Esophagus muscularis mucosa (tissue), 4 donors: ENCODE measurements around the gene CLIP1. TPM values are rescaled to one million over a fixed set of nuclear protein-coding genes. Genes with fewer than 3 reads are reported as not detected.

Experiments
- DNase-seq: peaks from one replicate; pipeline ENCODE4 v3.0.0-alpha.2; 2017; ENCODE audit errors: extremely low spot score
- H3K27ac ChIP-seq, 4 donors: fragments of 200-600 bp; sonication (generic); replicated peaks in 1 of 4; 1 replicate in 3 of 4; 2 replicates in 1 of 4; pipeline ENCODE4 v1.5.1; 2016 to 2019; ENCODE audit warnings: mild to moderate bottlenecking in 1 of 4
- H3K27me3 ChIP-seq, 4 donors: fragments of 200-600 bp; sonication (generic); one replicate each; pipeline versions ENCODE4 v1.5.1 to v1.6.0; 2016 to 2019
- H3K36me3 ChIP-seq, 4 donors: fragments of 200-600 bp; sonication (generic); one replicate each; pipeline ENCODE4 v1.5.1; 2016 to 2019
- H3K4me1 ChIP-seq, 4 donors: fragments of 200-600 bp; sonication (generic); one replicate each; pipeline ENCODE4 v1.5.1; 2016 to 2019
- H3K4me3 ChIP-seq, 4 donors: fragments of 200-600 bp; sonication (generic); 1 replicate in 2 of 4; 2 replicates in 2 of 4; pipeline ENCODE4 v1.5.1; 2016 to 2019; ENCODE audit warnings: mild to moderate bottlenecking in 4 of 4, moderate library complexity in 1 of 4
- H3K9me3 ChIP-seq, 4 donors: fragments of 200-600 bp; sonication (generic); 1 replicate in 3 of 4; 2 replicates in 1 of 4; pipeline ENCODE4 v1.5.1; 2016 to 2019
- EP300 ChIP-seq: sonication (generic); formaldehyde crosslinking; IDR thresholded peaks from one replicate; pipeline ENCODE4 v1.6.1; 2017; ENCODE audit warnings: antibody characterized with exemption
- POLR2A ChIP-seq: fragments of 450-650 bp; IDR thresholded peaks from one replicate; pipeline ENCODE4 v1.6.1; 2017; ENCODE audit warnings: antibody characterized with exemption, moderate library complexity, mild to moderate bottlenecking, low read depth
- POLR2AphosphoS5 ChIP-seq, 2 donors: sonication (generic); formaldehyde crosslinking; IDR thresholded peaks; one replicate each; pipeline ENCODE4 v1.6.1; 2017; ENCODE audit warnings: antibody characterized with exemption in 2 of 2
- WGBS: methylation state at CpG from one replicate; pipeline ENCODE4 v1.1.5; 2018; 5-methylcytosine and 5-hydroxymethylcytosine counted together
- intact Hi-C: fragments of 100-400 bp; cut with DNase I; formaldehyde crosslinking; loops from one replicate; pipeline ENCODE4 v1.15.1; 2023
- total RNA-seq, 4 donors: library from RNA; depleted of rRNA; stranded (reverse); fragments of >200 nt; gene quantifications; one replicate each; pipeline versions ENCODE4 v1.1.0 to v1.2.1, GENCODE V29; 2016
- TF ChIP-seq, protein P1 (sequence below), 3 experiments: fragments of 200-600 bp in 2 of 3; fragments of 450-650 bp in 1 of 3; sonication (generic) in 2 of 3; IDR thresholded peaks; one replicate each; pipeline ENCODE4 v1.5.1; 2017 to 2019; ENCODE audit warnings: antibody characterized with exemption in 3 of 3, mild to moderate bottlenecking in 2 of 3, moderate library complexity in 1 of 3

The CLIP1 gene
- total RNA-seq, 4 donors from 2014 or later, result 234 to 263 (median 250) TPM

GRCh38 chr12:122392411-122392810 lies 30.1 kb downstream of the CLIP1 start:
- peak overlapping the region in 2 of 4 donors; percentile 1 to 92 for H3K27ac ChIP-seq
- intact Hi-C loops, result no loop called here
- no peak for DNase-seq
- TF ChIP-seq, protein P1, sequence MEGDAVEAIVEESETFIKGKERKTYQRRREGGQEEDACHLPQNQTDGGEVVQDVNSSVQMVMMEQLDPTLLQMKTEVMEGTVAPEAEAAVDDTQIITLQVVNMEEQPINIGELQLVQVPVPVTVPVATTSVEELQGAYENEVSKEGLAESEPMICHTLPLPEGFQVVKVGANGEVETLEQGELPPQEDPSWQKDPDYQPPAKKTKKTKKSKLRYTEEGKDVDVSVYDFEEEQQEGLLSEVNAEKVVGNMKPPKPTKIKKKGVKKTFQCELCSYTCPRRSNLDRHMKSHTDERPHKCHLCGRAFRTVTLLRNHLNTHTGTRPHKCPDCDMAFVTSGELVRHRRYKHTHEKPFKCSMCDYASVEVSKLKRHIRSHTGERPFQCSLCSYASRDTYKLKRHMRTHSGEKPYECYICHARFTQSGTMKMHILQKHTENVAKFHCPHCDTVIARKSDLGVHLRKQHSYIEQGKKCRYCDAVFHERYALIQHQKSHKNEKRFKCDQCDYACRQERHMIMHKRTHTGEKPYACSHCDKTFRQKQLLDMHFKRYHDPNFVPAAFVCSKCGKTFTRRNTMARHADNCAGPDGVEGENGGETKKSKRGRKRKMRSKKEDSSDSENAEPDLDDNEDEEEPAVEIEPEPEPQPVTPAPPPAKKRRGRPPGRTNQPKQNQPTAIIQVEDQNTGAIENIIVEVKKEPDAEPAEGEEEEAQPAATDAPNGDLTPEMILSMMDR (IDR thresholded peaks at IDR 0.05), result no peak
- TF ChIP-seq EP300, result no peak
- H3K4me1 ChIP-seq, result peaks cover 0 to 55% (median 43%) of the 10 kb centered on the region in 4 donors
- peaks cover 0 to 3% (median 0%) of the 10 kb centered on the region in 4 donors for H3K36me3 ChIP-seq
- H3K27me3 ChIP-seq, result no peaks in the 10 kb centered on the region
- H3K4me3 ChIP-seq, result no peak overlapping the region
- WGBS, result 92% methylated on average over 5 of the region's 5 CpGs
- no peaks in the 10 kb centered on the region for H3K9me3 ChIP-seq

DNA sequence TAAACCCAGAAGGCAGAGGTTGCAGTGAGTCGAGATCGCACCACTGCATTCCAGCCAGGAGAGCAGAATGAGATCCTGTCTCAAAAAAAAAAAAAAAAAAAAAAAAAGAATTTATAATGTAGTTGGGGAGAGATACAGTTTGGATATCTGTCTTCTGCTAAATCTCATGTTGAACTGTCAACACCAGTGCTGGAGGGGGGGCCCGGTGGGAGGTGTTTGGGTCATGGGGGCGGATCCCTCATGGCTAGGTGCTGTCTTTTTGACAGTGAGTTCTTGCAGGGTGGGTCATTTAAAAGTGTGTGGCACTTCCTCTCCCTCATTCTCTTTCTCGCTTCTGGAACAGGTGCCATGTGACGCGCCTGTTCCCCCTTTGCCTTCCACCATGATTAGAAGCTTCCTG lies 32.8 kb downstream of the CLIP1 start:
- Histone ChIP-seq H3K9me3 (no peaks in the 10 kb centered on the region), H3K4me1 (peaks cover 4 to 71% (median 52%) of the 10 kb centered on the region in 4 donors), H3K4me3 (no peak overlapping the region), H3K36me3 (no peaks in the 10 kb centered on the region), H3K27ac (peak overlapping the region in 1 of 4 donors; percentile 49), H3K27me3 (no peaks in the 10 kb centered on the region)
- TF ChIP-seq, protein P1 (IDR thresholded peaks at IDR 0.05), result no peak
- no peak for TF ChIP-seq EP300
- no peak for TF ChIP-seq POLR2A
- TF ChIP-seq POLR2AphosphoS5 (IDR thresholded peaks at IDR 0.05), result no peak
- no peak for DNase-seq
- 89% methylated on average over 7 of the region's 7 CpGs for WGBS
- intact Hi-C loops, result no loop called here

- peak overlapping the region in 1 of 4 donors; percentile 45 for H3K27ac ChIP-seq
- TF ChIP-seq, protein P1 (IDR thresholded peaks at IDR 0.05), result no peak
- TF ChIP-seq POLR2A (no peak), EP300 (no peak), POLR2AphosphoS5 (IDR thresholded peaks at IDR 0.05) (no peak)
- peaks cover 4 to 67% (median 52%) of the 10 kb centered on the region in 4 donors for H3K4me1 ChIP-seq
- H3K36me3 ChIP-seq, result no peaks in the 10 kb centered on the region
- WGBS, result 94% methylated on average over 6 of the region's 6 CpGs
- H3K4me3 ChIP-seq, result no peak overlapping the region
- no peak for DNase-seq
- H3K27me3 ChIP-seq, result no peaks in the 10 kb centered on the region
- intact Hi-C loops, result no loop called here
- H3K9me3 ChIP-seq, result no peaks in the 10 kb centered on the region
These were observed 34.6 kb downstream of the CLIP1 start for GRCh38 chr12:122387887-122388286.

DNA sequence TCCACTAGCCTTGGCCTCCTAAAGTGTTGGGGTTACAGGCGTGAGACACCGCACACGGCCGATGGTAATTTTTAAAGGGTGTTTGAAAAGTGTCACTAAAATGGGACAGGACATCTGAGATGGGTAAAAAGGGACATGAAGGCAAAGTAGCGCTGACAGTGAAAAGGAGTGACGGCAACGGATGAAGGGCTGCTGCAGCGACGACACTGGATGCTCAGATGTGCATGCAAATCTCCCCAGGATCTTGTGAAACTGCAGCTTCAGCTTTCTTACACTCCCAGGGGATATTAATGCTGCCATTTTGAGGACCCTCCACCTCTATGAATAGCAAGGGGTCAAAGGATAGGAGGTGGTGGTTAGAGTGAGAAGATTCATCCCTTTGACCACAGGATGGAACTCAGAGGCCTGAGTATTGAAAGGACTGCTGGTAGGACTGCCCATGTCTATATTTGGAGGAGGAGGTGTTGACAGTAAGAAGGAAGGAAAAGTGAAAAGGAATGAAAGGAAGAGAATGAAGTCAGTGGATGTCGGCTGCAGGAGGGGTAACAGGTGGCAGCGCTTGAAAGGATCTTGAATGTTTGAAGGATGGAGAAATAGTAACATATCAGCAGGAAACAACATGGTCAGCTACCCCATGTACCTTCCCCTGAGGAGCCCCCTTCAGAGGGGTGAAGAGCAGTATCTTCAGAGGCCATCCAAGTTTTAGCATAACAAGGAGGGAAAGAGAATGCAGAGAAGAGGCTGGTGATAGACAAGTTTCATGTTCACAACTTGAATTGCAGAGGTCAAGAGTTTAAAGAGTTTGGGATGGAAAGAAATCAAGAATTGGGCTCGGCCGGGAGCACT lies 37.1 kb downstream of the CLIP1 start:
- H3K4me1 ChIP-seq, result peaks cover 8 to 68% (median 62%) of the 10 kb centered on the region in 4 donors
- TF ChIP-seq POLR2AphosphoS5 (IDR thresholded peaks at IDR 0.05) (no peak), POLR2A (no peak), EP300 (no peak)
- TF ChIP-seq, protein P1 (IDR thresholded peaks at IDR 0.05), result no peak
- peaks cover 0 to 10% (median 5%) of the 10 kb centered on the region in 4 donors for H3K36me3 ChIP-seq
- no peaks in the 10 kb centered on the region for H3K9me3 ChIP-seq
- H3K27ac ChIP-seq, result peak overlapping the region; percentile 67 to 86 (median 74)
- no peak overlapping the region for H3K4me3 ChIP-seq
- H3K27me3 ChIP-seq, result no peaks in the 10 kb centered on the region
- DNase-seq, result no peak
- 80% methylated on average over 13 of the region's 13 CpGs for WGBS
- intact Hi-C loops, result no loop called here
